A549 (cell line): ENCODE data around the gene RHO. TPM values are rescaled to one million over a fixed set of nuclear protein-coding genes. Genes with fewer than 3 reads are reported as not detected.

ENCODE experiments used
- ATAC-seq, 2 experiments: fragments of 200-7000 bp in 1 of 2; fragments of >200 bp in 1 of 2; cut with Nextera tagmentation in 1 of 2; cut with Tn5 transposase in 1 of 2; 3 replicates each; pipeline versions ENCODE4 v1.8.0 to v1.9.1; 2018 to 2020; ENCODE audit warnings: mild to moderate bottlenecking in 1 of 2, moderate library complexity in 1 of 2
- CTCF ChIA-PET: fragments of 300-600 bp; sonication (Branson Sonifier 250); formaldehyde crosslinking; extraction: SDS; loops from one replicate; lab custom pipeline; 2021; ENCODE audit warnings: antibody characterized with exemption, inconsistent platforms; lab: Yijun Ruan, JAX
- POLR2A ChIA-PET: fragments of 350-600 bp; formaldehyde crosslinking; extraction: SDS; loops from one replicate; lab custom pipeline; 2021; ENCODE audit warnings: antibody characterized with exemption, inconsistent platforms; lab: Yijun Ruan, JAX
- DNase-seq, 2 experiments: peaks; one replicate each; pipeline versions ENCODE4 v3.0.0 to v3.0.0-alpha.2; 2011 to 2016; ENCODE audit warnings: low read depth in 1 of 2, low spot score in 1 of 2
- FAIRE-seq: peaks from 2 replicates; lab custom pipeline; 2011; peaks lifted over from hg19 to GRCh38; lab: Jason Lieb, UNC
- H3K27ac ChIP-seq, 2 experiments: fragments of >200 bp; sonication (Bioruptor Twin); formaldehyde crosslinking; 3 replicates each; pipeline ENCODE4 v1.5.1; 2016 to 2017
- H3K4me1 ChIP-seq: fragments of >200 bp; sonication (Bioruptor Twin); formaldehyde crosslinking; 3 replicates; pipeline ENCODE4 v1.6.1; 2016
- H3K4me2 ChIP-seq: fragments of >200 bp; sonication (Bioruptor Twin); formaldehyde crosslinking; 3 replicates; pipeline ENCODE4 v1.6.1; 2016
- H3K4me3 ChIP-seq: fragments of >200 bp; sonication (Bioruptor Twin); formaldehyde crosslinking; 3 replicates; pipeline ENCODE4 v1.5.1; 2016
- H3K9me3 ChIP-seq: fragments of >200 bp; sonication (Bioruptor Twin); formaldehyde crosslinking; 3 replicates; pipeline ENCODE4 v1.6.1; 2016
- CBX2 ChIP-seq: fragments of 200-600 bp; sonication (generic); IDR thresholded peaks from 2 replicates; pipeline ENCODE4 v1.6.1; 2016; ENCODE audit warnings: low read depth, mild to moderate bottlenecking, borderline replicate concordance
- EP300 ChIP-seq, 2 experiments: fragments of >200 bp; sonication (Bioruptor Twin); formaldehyde crosslinking; IDR thresholded peaks; 2 replicates in 1 of 2; 3 replicates in 1 of 2; pipeline ENCODE4 v1.6.1; 2016 to 2017
- FOXS1 ChIP-seq: fragments of 250-450 bp; sonication (Bioruptor Pico); IDR thresholded peaks from 2 replicates; pipeline ENCODE4 v1.5.0; 2020; ENCODE audit warnings: mild to moderate bottlenecking, moderate library complexity
- GATA3 ChIP-seq: IDR thresholded peaks from 2 replicates; pipeline ENCODE4 v1.6.1; 2012; ENCODE audit warnings: borderline replicate concordance
- HDAC2 ChIP-seq: fragments of 200-600 bp; sonication (generic); IDR thresholded peaks from 2 replicates; pipeline ENCODE4 v1.6.1; 2016
- HOXB13 ChIP-seq: fragments of 250-450 bp; sonication (Bioruptor Pico); IDR thresholded peaks from 2 replicates; pipeline ENCODE4 v1.5.0; 2020; ENCODE audit warnings: low read depth, mild to moderate bottlenecking, moderate library complexity
- HOXB5 ChIP-seq: fragments of 250-450 bp; sonication (Bioruptor Pico); IDR thresholded peaks from 2 replicates; pipeline ENCODE4 v1.5.0; 2020; ENCODE audit warnings: mild to moderate bottlenecking, moderate library complexity
- MAFK ChIP-seq: fragments of 450-650 bp; IDR thresholded peaks from 2 replicates; pipeline ENCODE4 v1.6.1; 2014; ENCODE audit not compliant: partially characterized antibody
- MAZ ChIP-seq: fragments of 150-350 bp; IDR thresholded peaks from 2 replicates; pipeline ENCODE4 v1.6.1; 2014; ENCODE audit warnings: antibody characterized with exemption, low read depth, low read length, borderline replicate concordance
- PHF8 ChIP-seq: fragments of 200-600 bp; sonication (generic); IDR thresholded peaks from 2 replicates; pipeline ENCODE4 v1.6.1; 2016; ENCODE audit warnings: low read depth, mild to moderate bottlenecking, antibody characterized with exemption, moderate library complexity, borderline replicate concordance
- RFX5 ChIP-seq: fragments of 450-650 bp; IDR thresholded peaks from 2 replicates; pipeline ENCODE4 v1.7.1; 2014; ENCODE audit warnings: antibody characterized with exemption, mild to moderate bottlenecking, moderate library complexity
- SREBF2 ChIP-seq: fragments of 450-650 bp; IDR thresholded peaks from 2 replicates; pipeline ENCODE4 v1.6.1; 2014; ENCODE audit warnings: mild to moderate bottlenecking, moderate library complexity
- ZFP36 ChIP-seq: fragments of 450-650 bp; IDR thresholded peaks from 2 replicates; pipeline ENCODE4 v1.6.1; 2014; ENCODE audit warnings: borderline replicate concordance; ENCODE audit not compliant: partially characterized antibody
- ZSCAN20 ChIP-seq: fragments of 250-450 bp; sonication (Bioruptor Pico); IDR thresholded peaks from 2 replicates; pipeline ENCODE4 v1.8.0; 2022; ENCODE audit warnings: mild to moderate bottlenecking, moderate library complexity
- WGBS: methylation state at CpG from one replicate; pipeline ENCODE4 v1.1.6; 2017; ENCODE audit errors: missing lambda C conversion rate; 5-methylcytosine and 5-hydroxymethylcytosine counted together
- polyA plus RNA-seq, 4 experiments: library from polyadenylated mRNA; depleted of rRNA in 3 of 4; stranded (reverse); fragments of >200 nt; fragmentation: RNase III in 1 of 4; extraction: RNeasy Plus Mini Kit Qiagen cat#74134 plus additional on column Dnase treatment in 1 of 4; gene quantifications; 2 replicates in 3 of 4; 3 replicates in 1 of 4; pipeline ENCODE4 v1.2.3, GENCODE V29; 2011 to 2017
- TF ChIP-seq, protein P1 (sequence below): IDR thresholded peaks from 2 replicates; pipeline ENCODE4 v1.6.1; 2012
- TF ChIP-seq, protein P2 (sequence below): fragments of >200 bp; sonication (Bioruptor Twin); formaldehyde crosslinking; IDR thresholded peaks from 3 replicates; pipeline ENCODE4 v1.5.1; 2016
- TF ChIP-seq, protein P3 (sequence below): fragments of >200 bp; sonication (Bioruptor Twin); formaldehyde crosslinking; IDR thresholded peaks from 3 replicates; pipeline ENCODE4 v1.6.1; 2016
- TF ChIP-seq, protein P4 (sequence below): fragments of >200 bp; sonication (Bioruptor Twin); formaldehyde crosslinking; IDR thresholded peaks from 2 replicates; pipeline ENCODE4 v1.6.1; 2016
- TF ChIP-seq, protein P5 (sequence below): fragments of 200-600 bp; sonication (generic); IDR thresholded peaks from 2 replicates; pipeline ENCODE4 v1.6.1; 2016; ENCODE audit warnings: antibody characterized with exemption, mild to moderate bottlenecking, moderate library complexity

RHO gene
- polyA plus RNA-seq, 2 of the 4 experiments (the other 2 are of a cell fraction) = 0.04 TPM; not detected in 1

DNA sequence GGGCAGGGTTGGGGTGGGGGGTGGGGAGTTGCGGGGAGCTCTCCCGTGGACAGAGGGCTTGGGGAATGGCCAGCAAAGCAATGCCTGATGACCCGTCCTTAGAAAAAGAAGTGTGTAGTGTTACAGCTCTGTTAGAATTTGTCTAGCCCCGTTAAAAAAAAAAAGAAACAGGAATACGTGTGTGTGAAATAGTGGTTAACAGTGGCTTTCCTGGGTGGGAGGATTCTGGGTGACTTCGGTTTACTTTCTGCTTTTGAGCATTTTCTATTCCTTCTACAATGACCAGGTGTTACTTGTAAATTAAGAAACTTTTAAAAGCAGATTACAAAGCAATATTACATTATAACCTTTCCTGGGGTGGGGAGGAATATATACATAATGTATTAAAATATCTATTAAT is 39.5 kb downstream of the RHO start:
- no peak for DNase-seq
- ChIA-PET POLR2A (no interaction called here), CTCF (interaction anchor here (0.8 kb wide), 1 partner anchor 9 kb away, joined by 3 read pairs; no protein-coding TSS in a partner anchor)
- TF ChIP-seq GATA3 = no peak
- TF ChIP-seq, protein P1, sequence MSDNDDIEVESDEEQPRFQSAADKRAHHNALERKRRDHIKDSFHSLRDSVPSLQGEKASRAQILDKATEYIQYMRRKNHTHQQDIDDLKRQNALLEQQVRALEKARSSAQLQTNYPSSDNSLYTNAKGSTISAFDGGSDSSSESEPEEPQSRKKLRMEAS = no peak
- no peak for TF ChIP-seq HDAC2
- no peak for TF ChIP-seq MAFK
- TF ChIP-seq, protein P2, sequence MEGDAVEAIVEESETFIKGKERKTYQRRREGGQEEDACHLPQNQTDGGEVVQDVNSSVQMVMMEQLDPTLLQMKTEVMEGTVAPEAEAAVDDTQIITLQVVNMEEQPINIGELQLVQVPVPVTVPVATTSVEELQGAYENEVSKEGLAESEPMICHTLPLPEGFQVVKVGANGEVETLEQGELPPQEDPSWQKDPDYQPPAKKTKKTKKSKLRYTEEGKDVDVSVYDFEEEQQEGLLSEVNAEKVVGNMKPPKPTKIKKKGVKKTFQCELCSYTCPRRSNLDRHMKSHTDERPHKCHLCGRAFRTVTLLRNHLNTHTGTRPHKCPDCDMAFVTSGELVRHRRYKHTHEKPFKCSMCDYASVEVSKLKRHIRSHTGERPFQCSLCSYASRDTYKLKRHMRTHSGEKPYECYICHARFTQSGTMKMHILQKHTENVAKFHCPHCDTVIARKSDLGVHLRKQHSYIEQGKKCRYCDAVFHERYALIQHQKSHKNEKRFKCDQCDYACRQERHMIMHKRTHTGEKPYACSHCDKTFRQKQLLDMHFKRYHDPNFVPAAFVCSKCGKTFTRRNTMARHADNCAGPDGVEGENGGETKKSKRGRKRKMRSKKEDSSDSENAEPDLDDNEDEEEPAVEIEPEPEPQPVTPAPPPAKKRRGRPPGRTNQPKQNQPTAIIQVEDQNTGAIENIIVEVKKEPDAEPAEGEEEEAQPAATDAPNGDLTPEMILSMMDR = no peak
- TF ChIP-seq PHF8 = no peak
- TF ChIP-seq, protein P3, sequence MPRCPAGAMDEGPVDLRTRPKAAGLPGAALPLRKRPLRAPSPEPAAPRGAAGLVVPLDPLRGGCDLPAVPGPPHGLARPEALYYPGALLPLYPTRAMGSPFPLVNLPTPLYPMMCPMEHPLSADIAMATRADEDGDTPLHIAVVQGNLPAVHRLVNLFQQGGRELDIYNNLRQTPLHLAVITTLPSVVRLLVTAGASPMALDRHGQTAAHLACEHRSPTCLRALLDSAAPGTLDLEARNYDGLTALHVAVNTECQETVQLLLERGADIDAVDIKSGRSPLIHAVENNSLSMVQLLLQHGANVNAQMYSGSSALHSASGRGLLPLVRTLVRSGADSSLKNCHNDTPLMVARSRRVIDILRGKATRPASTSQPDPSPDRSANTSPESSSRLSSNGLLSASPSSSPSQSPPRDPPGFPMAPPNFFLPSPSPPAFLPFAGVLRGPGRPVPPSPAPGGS = no peak
- TF ChIP-seq SREBF2 = no peak
- TF ChIP-seq HOXB13 (CRISPR knock-in tag) = no peak
- TF ChIP-seq HOXB5 = no peak
- TF ChIP-seq MAZ = no peak
- FAIRE-seq = no peak
- Histone ChIP-seq H3K4me1 (no peaks in the 10 kb centered on the region), H3K9me3 (no peaks in the 10 kb centered on the region), H3K27ac (no peak overlapping the region), H3K4me2 (no peak overlapping the region), H3K4me3 (no peak overlapping the region)
- 80% methylated on average over 4 of the region's 6 CpGs for WGBS
- no peak for ATAC-seq

DNA sequence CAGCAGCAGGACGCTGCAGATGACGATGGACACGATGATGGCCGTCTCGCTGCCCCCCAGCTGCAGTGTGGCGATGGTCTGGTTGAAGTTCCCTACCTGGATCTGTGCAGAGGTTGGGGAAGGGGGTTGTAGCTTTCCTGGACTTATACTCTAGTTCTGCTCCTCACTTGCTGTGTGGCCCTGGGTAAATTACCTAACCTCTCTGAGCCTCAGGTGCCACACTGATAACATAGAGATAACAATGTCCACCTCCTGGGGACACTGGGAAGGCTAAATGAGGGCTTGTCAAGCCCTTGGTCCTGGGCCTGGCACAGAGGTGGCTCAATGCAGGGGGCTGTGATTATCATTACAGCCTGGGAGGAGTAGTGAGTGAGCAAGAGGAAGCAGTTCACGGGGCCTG is 41.4 kb downstream of the RHO start:
- 98% methylated on average over 6 of the region's 7 CpGs for WGBS
- TF ChIP-seq ZFP36 (peak; percentile 5), CBX2 (no peak), SREBF2 (no peak)
- ChIA-PET POLR2A (no interaction called here), CTCF (interaction anchor here (1.2 kb wide), 1 partner anchor 11 kb away, joined by 3 read pairs; no protein-coding TSS in a partner anchor)
- H3K27ac ChIP-seq = no peak overlapping the region
- ATAC-seq (no peak), FAIRE-seq (no peak), DNase-seq (no peak)
- no peaks in the 10 kb centered on the region for H3K9me3 ChIP-seq
- H3K4me2 ChIP-seq = no peak overlapping the region
- no peak overlapping the region for H3K4me3 ChIP-seq
- H3K4me1 ChIP-seq = no peaks in the 10 kb centered on the region

DNA sequence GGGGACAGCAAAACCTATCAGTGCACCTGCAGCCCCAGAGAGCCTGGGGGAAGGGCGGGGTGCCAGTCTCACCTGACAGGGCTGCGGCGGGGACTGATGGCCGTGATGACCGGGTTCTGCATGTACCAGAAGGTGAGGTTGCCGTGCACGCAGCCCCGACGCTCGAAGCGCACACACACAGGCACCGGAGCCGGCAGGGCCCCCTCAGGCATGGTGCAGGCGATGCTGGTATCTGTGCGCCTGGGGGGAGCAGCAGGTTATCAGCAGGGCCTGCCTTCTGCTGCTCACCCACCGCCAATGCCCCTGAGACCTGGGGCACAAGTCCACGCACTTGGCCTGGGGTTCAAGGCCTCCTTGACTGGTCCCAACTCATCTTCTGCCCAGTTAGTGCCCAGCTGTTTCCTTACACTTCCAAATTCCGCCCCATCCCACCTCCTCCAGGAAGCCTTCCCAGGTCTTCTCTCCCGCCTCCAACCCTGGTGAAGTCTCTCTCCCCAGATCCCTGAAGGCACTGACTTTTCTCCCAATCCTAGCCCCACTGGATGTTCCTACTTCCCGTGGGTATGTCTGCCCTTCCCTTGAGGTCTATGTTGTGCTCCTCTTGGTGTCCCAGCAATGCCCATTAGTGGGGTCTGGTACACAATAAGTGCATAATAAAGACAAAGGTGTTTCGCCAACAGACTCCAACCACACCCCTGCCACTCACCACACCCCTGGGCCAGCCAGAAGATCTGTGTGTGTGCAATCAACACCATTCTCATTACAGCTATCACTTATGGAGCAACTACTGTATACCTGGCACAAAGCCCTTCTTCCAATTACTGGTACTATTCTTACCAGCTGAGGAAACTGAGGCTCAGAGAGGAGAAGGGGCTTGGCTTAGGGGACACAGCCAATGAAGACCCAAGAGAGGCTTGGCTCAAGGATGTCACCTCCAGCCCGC is 43.4 kb downstream of the RHO start:
- Histone ChIP-seq H3K4me2 (no peak overlapping the region), H3K4me1 (peaks cover 2% of the 10 kb centered on the region; the same call in 2 of the 3 replicates), H3K4me3 (no peak overlapping the region), H3K27ac (no peak overlapping the region), H3K9me3 (no peaks in the 10 kb centered on the region)
- DNase-seq (no peak), ATAC-seq (no peak), FAIRE-seq (no peak)
- no peak for TF ChIP-seq RFX5
- no peak for TF ChIP-seq CBX2
- TF ChIP-seq ZFP36 = peak; percentile 82
- TF ChIP-seq, protein P4, sequence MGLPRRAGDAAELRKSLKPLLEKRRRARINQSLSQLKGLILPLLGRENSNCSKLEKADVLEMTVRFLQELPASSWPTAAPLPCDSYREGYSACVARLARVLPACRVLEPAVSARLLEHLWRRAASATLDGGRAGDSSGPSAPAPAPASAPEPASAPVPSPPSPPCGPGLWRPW = no peak
- no peak for TF ChIP-seq EP300 (IDR thresholded peaks at IDR 0.05)
- TF ChIP-seq ZSCAN20 (CRISPR knock-in tag) = no peak
- no peak for TF ChIP-seq FOXS1 (CRISPR knock-in tag)
- TF ChIP-seq, protein P5, sequence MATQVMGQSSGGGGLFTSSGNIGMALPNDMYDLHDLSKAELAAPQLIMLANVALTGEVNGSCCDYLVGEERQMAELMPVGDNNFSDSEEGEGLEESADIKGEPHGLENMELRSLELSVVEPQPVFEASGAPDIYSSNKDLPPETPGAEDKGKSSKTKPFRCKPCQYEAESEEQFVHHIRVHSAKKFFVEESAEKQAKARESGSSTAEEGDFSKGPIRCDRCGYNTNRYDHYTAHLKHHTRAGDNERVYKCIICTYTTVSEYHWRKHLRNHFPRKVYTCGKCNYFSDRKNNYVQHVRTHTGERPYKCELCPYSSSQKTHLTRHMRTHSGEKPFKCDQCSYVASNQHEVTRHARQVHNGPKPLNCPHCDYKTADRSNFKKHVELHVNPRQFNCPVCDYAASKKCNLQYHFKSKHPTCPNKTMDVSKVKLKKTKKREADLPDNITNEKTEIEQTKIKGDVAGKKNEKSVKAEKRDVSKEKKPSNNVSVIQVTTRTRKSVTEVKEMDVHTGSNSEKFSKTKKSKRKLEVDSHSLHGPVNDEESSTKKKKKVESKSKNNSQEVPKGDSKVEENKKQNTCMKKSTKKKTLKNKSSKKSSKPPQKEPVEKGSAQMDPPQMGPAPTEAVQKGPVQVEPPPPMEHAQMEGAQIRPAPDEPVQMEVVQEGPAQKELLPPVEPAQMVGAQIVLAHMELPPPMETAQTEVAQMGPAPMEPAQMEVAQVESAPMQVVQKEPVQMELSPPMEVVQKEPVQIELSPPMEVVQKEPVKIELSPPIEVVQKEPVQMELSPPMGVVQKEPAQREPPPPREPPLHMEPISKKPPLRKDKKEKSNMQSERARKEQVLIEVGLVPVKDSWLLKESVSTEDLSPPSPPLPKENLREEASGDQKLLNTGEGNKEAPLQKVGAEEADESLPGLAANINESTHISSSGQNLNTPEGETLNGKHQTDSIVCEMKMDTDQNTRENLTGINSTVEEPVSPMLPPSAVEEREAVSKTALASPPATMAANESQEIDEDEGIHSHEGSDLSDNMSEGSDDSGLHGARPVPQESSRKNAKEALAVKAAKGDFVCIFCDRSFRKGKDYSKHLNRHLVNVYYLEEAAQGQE = no peak
- WGBS = 88% methylated on average over 7 of the region's 22 CpGs
- ChIA-PET CTCF (no interaction called here), POLR2A (no interaction called here)
